Panc1 (cell line): ENCODE measurements around the gene PRSS16. TPM values are rescaled to one million over a fixed set of nuclear protein-coding genes. Genes with fewer than 3 reads are reported as not detected.

Source experiments
- ATAC-seq: fragments of 200-7000 bp; cut with Tn5 transposase; 2 replicates; pipeline ENCODE4 v1.9.1; 2020; ENCODE audit warnings: mild to moderate bottlenecking, moderate library complexity
- BruUV-seq: library from RNA; stranded (reverse); fragments of 400-500 nt; replicated peaks from 2 replicates; lab custom pipeline; 2021; lab: Mats Ljungman, UMichigan
- CTCF ChIA-PET: fragments of 300-600 bp; sonication (Branson Sonifier 250); formaldehyde crosslinking; loops from one replicate; lab custom pipeline; 2022; ENCODE audit warnings: antibody characterized with exemption; lab: Charles Lee
- POLR2A ChIA-PET: fragments of 300-600 bp; sonication (Branson Sonifier 250); formaldehyde crosslinking; loops from one replicate; lab custom pipeline; 2022; ENCODE audit warnings: antibody characterized with exemption; lab: Charles Lee
- DNase-seq: peaks from one replicate; pipeline ENCODE4 v3.0.0-alpha.2; 2010; ENCODE audit warnings: low read depth, low spot score
- H3K27ac ChIP-seq: 2 replicates; pipeline ENCODE4 v1.5.1; 2011; ENCODE audit warnings: mild to moderate bottlenecking, low read length, inconsistent platforms
- H3K27me3 ChIP-seq: fragments of 200-500 bp; sonication (Bioruptor generic); 2 replicates; pipeline ENCODE4 v1.6.0; 2014; ENCODE audit warnings: low read length, inconsistent platforms; ENCODE audit not compliant: control insufficient read depth, insufficient read depth
- H3K36me3 ChIP-seq: fragments of 200-500 bp; sonication (Bioruptor generic); 2 replicates; pipeline ENCODE4 v1.5.1; 2014; ENCODE audit warnings: inconsistent platforms, mild to moderate bottlenecking, low read length, moderate library complexity; ENCODE audit not compliant: control insufficient read depth, insufficient read depth
- H3K4me1 ChIP-seq: 2 replicates; pipeline ENCODE4 v1.5.1; 2011; ENCODE audit warnings: inconsistent platforms, mild to moderate bottlenecking, low read length, moderate library complexity; ENCODE audit not compliant: control insufficient read depth, insufficient read depth
- H3K4me3 ChIP-seq, 2 experiments: 2 replicates each; pipeline ENCODE4 v1.5.1; 2011 to 2012; ENCODE audit warnings: low read depth in 2 of 2, low read length in 2 of 2, mild to moderate bottlenecking in 2 of 2, inconsistent platforms in 1 of 2, moderate library complexity in 1 of 2
- H3K9me3 ChIP-seq: fragments of 200-500 bp; sonication (Bioruptor generic); 2 replicates; pipeline ENCODE4 v1.5.1; 2014; ENCODE audit warnings: low read depth, mild to moderate bottlenecking, inconsistent platforms, low read length, moderate library complexity; ENCODE audit not compliant: control insufficient read depth, insufficient read depth
- POLR2AphosphoS5 ChIP-seq: IDR thresholded peaks from 2 replicates; pipeline ENCODE4 v1.6.1; 2012; ENCODE audit warnings: mild to moderate bottlenecking, low read depth, low read length, moderate library complexity
- SIN3A ChIP-seq: IDR thresholded peaks from 2 replicates; pipeline ENCODE4 v1.6.1; 2012; ENCODE audit warnings: low read depth, mild to moderate bottlenecking, low read length, moderate library complexity, borderline replicate concordance; ENCODE audit not compliant: insufficient read depth
- TCF7L2 ChIP-seq: IDR thresholded peaks from 2 replicates; pipeline ENCODE4 v1.6.1; 2011; ENCODE audit warnings: mild to moderate bottlenecking, low read depth, low read length, inconsistent platforms
- in situ Hi-C: cut with HindIII; loops from 2 replicates; pipeline ENCODE4 v1.10.0; 2016; ENCODE audit warnings: low sequenced_read_pairs, low pct_unique_long_range_greater_than_20kb
- intact Hi-C: fragments of 100-400 bp; cut with micrococcal nuclease; formaldehyde crosslinking; loops from one replicate; pipeline ENCODE4 v1.10.0; 2022; ENCODE audit not compliant: unreplicated experiment
- total RNA-seq: library from RNA; stranded (reverse); gene quantifications from one replicate; pipeline ENCODE4 v1.2.1, GENCODE V29; 2021; ENCODE audit not compliant: unreplicated experiment
- TF ChIP-seq, protein P1 (sequence below), 2 experiments: IDR thresholded peaks; 2 replicates each; pipeline ENCODE4 v1.6.1; 2011 to 2012; ENCODE audit warnings: low read depth in 2 of 2, control low read depth in 1 of 2, low read length in 1 of 2, mild to moderate bottlenecking in 1 of 2, moderate library complexity in 1 of 2; ENCODE audit not compliant: insufficient read depth in 1 of 2
- TF ChIP-seq, protein P2 (sequence below): fragments of 450-650 bp; IDR thresholded peaks from 2 replicates; pipeline ENCODE4 v1.5.1; 2017; ENCODE audit warnings: mild to moderate bottlenecking

PRSS16 gene
- total RNA-seq, 1 experiment from 2014 or later = 4.7 TPM

DNA sequence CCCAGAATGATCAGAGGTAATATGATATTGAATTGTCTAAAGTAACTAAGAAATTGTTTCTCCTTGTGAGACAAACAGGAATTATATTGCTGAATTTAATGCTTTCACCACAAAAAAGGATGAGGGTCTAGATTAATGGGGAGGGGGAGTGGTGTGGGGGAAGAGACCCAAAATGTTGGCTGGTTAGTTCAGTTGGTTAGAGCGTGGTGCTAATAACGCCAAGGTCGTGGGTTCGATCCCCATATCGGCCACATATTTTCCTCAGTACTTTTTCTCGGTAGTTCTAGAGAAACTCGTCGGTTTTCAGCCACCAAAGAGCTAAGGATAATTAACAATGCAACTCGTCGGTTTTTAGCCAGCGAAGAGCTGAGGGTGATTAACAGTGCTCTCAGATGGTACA is 26.3 kb downstream of the PRSS16 start:
- no peak overlapping the region for H3K27ac ChIP-seq
- H3K4me1 ChIP-seq = peaks cover 9% of the 10 kb centered on the region
- no peak for ATAC-seq
- no TSS peak for BruUV-seq
- intact Hi-C loops = no loop called here
- H3K9me3 ChIP-seq = no peaks in the 10 kb centered on the region
- no peak overlapping the region for H3K4me3 ChIP-seq
- ChIA-PET CTCF (no interaction called here), POLR2A (no interaction called here)
- no peaks in the 10 kb centered on the region; the same call in 1 of the 2 replicates for H3K36me3 ChIP-seq
- TF ChIP-seq POLR2AphosphoS5 = no peak
- TF ChIP-seq SIN3A = no peak
- TF ChIP-seq TCF7L2 = no peak
- TF ChIP-seq, protein P1, sequence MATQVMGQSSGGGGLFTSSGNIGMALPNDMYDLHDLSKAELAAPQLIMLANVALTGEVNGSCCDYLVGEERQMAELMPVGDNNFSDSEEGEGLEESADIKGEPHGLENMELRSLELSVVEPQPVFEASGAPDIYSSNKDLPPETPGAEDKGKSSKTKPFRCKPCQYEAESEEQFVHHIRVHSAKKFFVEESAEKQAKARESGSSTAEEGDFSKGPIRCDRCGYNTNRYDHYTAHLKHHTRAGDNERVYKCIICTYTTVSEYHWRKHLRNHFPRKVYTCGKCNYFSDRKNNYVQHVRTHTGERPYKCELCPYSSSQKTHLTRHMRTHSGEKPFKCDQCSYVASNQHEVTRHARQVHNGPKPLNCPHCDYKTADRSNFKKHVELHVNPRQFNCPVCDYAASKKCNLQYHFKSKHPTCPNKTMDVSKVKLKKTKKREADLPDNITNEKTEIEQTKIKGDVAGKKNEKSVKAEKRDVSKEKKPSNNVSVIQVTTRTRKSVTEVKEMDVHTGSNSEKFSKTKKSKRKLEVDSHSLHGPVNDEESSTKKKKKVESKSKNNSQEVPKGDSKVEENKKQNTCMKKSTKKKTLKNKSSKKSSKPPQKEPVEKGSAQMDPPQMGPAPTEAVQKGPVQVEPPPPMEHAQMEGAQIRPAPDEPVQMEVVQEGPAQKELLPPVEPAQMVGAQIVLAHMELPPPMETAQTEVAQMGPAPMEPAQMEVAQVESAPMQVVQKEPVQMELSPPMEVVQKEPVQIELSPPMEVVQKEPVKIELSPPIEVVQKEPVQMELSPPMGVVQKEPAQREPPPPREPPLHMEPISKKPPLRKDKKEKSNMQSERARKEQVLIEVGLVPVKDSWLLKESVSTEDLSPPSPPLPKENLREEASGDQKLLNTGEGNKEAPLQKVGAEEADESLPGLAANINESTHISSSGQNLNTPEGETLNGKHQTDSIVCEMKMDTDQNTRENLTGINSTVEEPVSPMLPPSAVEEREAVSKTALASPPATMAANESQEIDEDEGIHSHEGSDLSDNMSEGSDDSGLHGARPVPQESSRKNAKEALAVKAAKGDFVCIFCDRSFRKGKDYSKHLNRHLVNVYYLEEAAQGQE (IDR thresholded peaks at IDR 0.05; ENCODE audit: insufficient read depth in 1 of 2, low read depth in 2 of 2, low read length in 1 of 2) = no peak
- no peak for DNase-seq
- in situ Hi-C loops = no loop called here
- no peaks in the 10 kb centered on the region for H3K27me3 ChIP-seq

- Histone ChIP-seq H3K9me3 (no peaks in the 10 kb centered on the region), H3K4me3 (peak overlapping the region; percentile 36 to 61), H3K36me3 (no peaks in the 10 kb centered on the region; the same call in 1 of the 2 replicates), H3K4me1 (peaks cover 9% of the 10 kb centered on the region), H3K27ac (no peak overlapping the region), H3K27me3 (no peaks in the 10 kb centered on the region)
- ChIA-PET CTCF (interaction anchor here (0.8 kb wide), 1 partner anchor 24 kb away, joined by 3 read pairs; no protein-coding TSS in a partner anchor), POLR2A (no interaction called here)
- in situ Hi-C loops (no loop called here), intact Hi-C loops (no loop called here)
- peak; percentile 56 for ATAC-seq
- no peak for DNase-seq
- no TSS peak for BruUV-seq
- TF ChIP-seq, protein P2, sequence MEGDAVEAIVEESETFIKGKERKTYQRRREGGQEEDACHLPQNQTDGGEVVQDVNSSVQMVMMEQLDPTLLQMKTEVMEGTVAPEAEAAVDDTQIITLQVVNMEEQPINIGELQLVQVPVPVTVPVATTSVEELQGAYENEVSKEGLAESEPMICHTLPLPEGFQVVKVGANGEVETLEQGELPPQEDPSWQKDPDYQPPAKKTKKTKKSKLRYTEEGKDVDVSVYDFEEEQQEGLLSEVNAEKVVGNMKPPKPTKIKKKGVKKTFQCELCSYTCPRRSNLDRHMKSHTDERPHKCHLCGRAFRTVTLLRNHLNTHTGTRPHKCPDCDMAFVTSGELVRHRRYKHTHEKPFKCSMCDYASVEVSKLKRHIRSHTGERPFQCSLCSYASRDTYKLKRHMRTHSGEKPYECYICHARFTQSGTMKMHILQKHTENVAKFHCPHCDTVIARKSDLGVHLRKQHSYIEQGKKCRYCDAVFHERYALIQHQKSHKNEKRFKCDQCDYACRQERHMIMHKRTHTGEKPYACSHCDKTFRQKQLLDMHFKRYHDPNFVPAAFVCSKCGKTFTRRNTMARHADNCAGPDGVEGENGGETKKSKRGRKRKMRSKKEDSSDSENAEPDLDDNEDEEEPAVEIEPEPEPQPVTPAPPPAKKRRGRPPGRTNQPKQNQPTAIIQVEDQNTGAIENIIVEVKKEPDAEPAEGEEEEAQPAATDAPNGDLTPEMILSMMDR = no peak
- TF ChIP-seq SIN3A = no peak
Measured at GRCh38 chr6:27275025-27275956, 27.8 kb downstream of the PRSS16 start.
